GM08714 (cell line): ENCODE data around the gene WT1.

Source experiments
- H3K4me3 ChIP-seq: fragments of 200-500 bp; sonication (Bioruptor generic); 2 replicates; pipeline ENCODE4 v1.5.1; 2014; ENCODE audit warnings: mild to moderate bottlenecking, low read length, inconsistent platforms
- ZNF274 ChIP-seq: IDR thresholded peaks from 2 replicates; pipeline ENCODE4 v1.6.1; 2012; ENCODE audit warnings: mild to moderate bottlenecking, low read depth, low read length

Gene WT1

GRCh38 chr11:32366666-32367065 is 68.7 kb downstream of the WT1 start:
- no peak for TF ChIP-seq ZNF274
- H3K4me3 ChIP-seq = no peak overlapping the region

GRCh38 chr11:32365192-32365591 is 70.1 kb downstream of the WT1 start:
- H3K4me3 ChIP-seq = no peak overlapping the region
- no peak for TF ChIP-seq ZNF274

- TF ChIP-seq ZNF274 = no peak
- no peak overlapping the region for H3K4me3 ChIP-seq
These were observed 76.6 kb downstream of the WT1 start for GRCh38 chr11:32358729-32359128.

GRCh38 chr11:32353884-32354283 is 81.5 kb downstream of the WT1 start:
- H3K4me3 ChIP-seq = no peak overlapping the region
- no peak for TF ChIP-seq ZNF274

GRCh38 chr11:32348502-32348901 is 86.8 kb downstream of the WT1 start:
- no peak for TF ChIP-seq ZNF274
- no peak overlapping the region for H3K4me3 ChIP-seq

- H3K4me3 ChIP-seq = no peak overlapping the region
- no peak for TF ChIP-seq ZNF274
These were observed 90.4 kb downstream of the WT1 start for GRCh38 chr11:32344946-32345345.

GRCh38 chr11:32343325-32344008 is 91.9 kb downstream of the WT1 start:
- no peak for TF ChIP-seq ZNF274
- no peak overlapping the region for H3K4me3 ChIP-seq

- no peak for TF ChIP-seq ZNF274
- no peak overlapping the region for H3K4me3 ChIP-seq
These were observed 93.4 kb downstream of the WT1 start for GRCh38 chr11:32341620-32342613.

GRCh38 chr11:32340181-32340580 is 95.2 kb downstream of the WT1 start:
- TF ChIP-seq ZNF274 = no peak

More at GRCh38 chr11:32340181-32340580, 95.2 kb downstream of the WT1 start:
- H3K4me3 ChIP-seq = no peak overlapping the region
